ENCODE data around the gene CARNS1.

Gene CARNS1

DNA sequence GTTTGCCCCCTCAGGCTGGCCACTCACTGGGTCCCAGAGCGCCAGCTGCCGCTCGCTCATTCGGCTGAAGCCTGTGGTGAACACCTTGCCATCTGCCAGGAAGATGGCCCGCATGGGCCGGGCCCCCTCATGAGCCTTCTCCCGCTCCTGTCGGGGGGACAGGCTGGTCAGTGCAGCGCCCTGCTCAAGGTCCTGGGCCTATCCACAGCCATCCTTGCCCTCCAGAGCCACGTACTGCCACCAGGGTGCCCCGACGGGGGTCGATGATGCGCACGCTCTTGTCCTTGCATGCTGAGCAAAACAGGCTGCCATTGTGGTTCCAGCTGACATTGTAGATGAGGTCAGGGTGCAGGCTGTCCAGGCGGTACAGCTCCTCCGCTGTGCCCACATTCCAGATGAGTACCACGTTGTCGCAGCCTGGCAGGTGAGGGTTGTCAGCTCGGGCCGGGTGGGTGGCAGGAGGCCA, 25.7 kb downstream of the CARNS1 start:
- no peak for DNase-seq (ENCODE audit: low read depth)

DNA sequence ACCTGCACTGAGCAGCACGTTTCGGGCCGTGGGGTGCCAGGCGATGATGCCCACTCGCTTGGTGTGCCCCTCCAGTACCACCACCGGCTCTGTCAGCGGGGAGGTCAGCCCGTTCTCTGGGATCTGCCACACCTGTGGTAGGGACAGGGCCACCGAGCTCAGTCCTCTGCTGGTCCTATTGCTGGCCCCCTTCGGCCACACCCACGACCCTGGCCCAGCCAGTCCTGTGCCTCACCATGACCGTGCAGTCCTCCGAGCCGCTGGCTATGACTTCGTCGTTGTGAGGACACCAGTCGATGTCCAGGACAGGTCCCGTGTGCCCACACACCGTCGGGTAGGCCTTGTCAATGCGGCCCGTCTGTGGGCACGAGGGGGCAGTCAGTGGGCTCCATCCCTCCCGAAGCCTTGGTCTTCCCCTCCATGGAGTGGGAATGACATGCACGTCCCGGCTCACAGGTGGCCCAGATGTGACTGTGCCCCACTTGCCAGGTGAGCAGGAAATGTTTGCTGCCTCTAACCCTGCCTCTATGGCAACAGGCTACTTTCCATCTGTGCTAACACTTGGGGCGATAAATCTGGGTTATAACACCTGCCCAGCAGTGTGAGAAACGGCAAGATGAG, 26.4 kb downstream of the CARNS1 start:
- no peak for DNase-seq (ENCODE audit: low read depth)

DNA sequence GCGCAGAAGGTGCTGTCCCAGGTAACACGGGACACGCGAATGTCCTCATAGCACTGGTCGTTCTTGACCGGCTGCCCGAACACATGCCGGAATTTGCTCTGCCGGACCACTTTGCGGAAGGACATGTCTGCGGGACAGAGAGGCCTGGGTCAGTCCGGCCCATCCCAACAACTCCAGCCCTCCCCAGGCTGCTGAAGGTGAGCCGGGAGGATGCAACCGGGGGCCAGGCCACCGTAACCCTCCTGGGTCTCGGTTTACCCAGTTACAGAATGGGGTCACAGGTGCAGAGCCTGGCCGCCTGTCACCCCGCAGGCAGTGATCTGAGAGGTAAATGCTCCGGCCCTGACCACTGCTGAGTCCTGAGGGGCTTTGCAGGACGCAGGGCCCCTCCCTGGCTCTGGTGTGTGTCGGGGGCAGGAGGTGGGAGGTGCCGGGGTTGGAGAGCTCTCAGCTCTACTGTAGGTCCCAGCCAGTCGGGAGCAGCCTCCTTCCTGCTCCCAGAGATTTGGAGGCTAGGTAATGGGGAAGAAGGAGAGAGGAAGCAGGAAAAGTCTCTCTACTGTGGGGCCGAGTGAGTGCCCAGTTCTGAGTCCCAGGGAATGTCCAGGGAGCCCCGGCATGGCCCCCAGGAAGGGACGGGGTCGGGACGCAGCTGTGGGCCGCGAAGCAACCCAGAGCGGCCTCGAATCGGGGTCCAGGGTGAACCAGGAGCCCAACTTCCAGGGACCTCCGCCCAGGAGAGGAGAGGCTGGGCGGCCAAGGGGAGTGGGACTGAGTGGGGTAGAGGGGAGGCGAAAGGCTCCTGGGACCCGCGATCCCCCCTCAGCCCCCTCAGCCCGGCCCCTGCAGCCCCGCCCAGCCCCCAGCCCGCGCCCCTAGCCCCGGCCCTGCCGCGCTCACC, 27.3 kb downstream of the CARNS1 start:
- no peak for DNase-seq (ENCODE audit: low read depth)

DNA sequence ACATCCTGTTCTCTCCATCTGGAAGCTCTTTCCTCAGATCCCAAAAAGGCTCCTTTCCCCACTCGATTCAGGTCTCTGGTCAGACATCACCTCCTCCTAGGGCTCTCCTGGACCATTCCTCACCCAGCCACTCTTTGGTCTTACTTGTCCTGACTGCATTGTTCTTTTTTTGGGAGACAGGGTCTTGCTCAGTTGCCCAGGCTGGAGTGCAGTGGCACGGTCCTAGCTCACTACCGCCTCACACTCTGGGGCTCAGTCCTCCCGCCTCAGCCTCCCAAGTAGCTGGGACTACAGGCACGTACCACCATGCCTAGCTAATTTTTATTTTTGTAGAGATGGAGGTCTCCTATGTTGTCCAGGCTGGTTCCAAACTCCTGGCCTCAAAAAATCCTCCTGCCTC, 30.0 kb downstream of the CARNS1 start:
- no peak for DNase-seq (ENCODE audit: low read depth)

DNA sequence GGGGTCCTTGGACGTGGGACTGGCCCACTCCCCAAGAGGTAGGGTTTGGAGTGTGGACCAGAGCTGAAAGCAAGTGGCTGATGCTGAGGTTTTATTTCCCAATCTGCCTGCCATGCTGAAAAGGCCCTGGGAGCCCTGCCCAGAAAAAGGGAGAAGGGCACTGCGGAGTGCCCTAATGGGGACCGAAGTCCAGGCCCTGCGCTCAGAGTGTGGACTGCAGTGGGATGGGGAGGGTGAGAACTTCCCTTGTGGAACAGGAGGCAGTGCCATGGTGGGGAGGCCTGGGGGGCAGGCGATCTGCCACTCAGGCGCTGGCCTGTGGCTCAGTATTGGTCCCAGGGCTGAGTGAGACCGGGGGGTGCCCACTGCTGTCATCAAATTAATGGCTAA, 32.7 kb downstream of the CARNS1 start:
- DNase-seq (ENCODE audit: low read depth) = no peak

DNA sequence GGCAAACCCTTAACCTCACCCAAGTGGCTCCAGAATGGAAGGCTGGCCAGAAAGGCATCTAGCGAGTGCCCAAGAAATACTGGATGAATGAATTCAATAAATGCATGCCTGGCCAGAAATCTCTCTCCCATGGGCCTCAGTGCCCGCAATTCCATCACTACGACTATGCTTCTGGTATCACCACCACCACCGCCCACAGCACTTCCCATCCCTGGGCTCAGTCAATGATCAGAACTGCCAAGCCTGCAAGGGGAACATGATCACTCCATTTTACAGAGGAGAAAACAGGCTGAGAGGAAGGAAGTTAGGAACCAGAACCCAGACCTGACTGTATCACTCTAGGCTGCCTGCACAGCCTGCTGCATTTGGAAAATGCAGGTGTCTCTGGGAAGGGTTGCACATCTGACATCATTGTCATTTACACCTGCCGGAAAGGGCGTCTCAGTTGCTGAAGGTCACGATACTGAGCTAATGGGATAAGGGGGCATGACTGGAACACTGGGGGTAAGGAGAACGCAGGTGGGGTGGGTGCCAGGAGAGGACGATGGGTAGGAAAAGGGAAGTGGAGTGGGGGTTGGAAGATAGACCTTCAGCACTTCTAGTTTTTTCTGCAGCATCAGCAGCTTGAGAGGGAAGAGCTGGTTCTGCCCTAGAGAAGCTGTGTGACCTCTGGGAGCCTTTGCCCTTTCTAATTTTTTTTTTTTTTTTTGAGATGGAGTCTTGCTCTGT, 33.8 kb downstream of the CARNS1 start:
- DNase-seq (ENCODE audit: low read depth) = no peak

DNA sequence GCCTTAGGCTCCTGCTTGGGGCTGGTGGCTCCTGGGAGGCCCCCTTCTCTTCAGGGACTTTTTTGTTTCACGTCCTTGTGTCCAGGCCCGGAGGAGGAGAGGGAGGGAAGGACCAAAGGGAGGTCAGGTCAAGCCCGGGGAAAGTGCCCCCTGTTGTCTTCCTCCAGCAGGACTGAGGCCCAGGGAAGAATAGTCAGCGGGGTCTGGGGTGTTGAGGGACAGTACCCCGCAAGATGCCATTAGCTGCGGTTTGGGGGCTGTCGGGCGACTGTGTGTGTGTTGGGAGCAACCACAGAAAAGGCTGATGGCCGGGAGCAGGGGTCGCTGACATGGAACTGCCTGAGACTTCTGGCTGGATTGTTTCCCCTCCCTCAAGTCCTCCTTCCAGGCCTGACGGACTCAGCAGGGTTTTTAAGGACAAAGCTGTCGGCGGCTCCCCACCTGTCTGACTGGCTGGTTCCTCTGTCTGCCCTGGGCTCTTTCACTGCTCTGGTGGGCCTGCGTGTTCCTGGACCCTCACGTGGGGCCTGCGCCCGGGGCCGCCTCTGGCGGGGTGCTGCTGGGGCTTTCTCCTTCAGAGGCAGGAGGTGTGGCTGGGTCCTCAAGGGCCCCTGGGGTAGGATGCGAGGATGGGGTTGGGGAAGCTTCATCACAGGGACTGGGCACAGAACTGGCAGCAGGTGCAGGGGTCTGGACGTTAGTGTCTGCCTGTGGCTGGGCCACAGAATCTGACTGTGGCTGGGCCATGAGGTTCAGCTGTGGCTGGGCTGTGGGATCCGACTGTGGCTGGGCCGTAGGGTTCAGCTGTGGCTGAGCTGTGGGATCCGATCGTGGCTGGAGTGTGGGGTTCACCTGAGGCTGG, 35.5 kb downstream of the CARNS1 start:
- no peak for DNase-seq (ENCODE audit: low read depth)

DNA sequence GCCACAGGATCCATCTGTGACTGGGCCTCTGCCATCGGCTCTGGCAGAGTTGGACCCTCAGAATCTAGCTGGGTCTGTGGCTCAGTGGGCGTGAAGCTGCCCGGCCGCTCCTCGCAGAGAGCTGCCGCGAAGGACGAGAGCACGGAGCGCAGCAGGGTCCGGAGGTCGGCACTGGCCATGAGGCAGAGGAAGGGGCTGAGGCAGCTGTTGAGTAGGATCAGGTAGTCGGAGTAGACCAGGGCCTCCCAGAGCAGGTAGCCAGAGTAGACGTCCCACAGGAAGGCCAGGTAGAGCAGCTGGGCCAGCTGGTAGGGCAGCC, 36.1 kb downstream of the CARNS1 start:
- DNase-seq (ENCODE audit: low read depth) = no peak

DNA sequence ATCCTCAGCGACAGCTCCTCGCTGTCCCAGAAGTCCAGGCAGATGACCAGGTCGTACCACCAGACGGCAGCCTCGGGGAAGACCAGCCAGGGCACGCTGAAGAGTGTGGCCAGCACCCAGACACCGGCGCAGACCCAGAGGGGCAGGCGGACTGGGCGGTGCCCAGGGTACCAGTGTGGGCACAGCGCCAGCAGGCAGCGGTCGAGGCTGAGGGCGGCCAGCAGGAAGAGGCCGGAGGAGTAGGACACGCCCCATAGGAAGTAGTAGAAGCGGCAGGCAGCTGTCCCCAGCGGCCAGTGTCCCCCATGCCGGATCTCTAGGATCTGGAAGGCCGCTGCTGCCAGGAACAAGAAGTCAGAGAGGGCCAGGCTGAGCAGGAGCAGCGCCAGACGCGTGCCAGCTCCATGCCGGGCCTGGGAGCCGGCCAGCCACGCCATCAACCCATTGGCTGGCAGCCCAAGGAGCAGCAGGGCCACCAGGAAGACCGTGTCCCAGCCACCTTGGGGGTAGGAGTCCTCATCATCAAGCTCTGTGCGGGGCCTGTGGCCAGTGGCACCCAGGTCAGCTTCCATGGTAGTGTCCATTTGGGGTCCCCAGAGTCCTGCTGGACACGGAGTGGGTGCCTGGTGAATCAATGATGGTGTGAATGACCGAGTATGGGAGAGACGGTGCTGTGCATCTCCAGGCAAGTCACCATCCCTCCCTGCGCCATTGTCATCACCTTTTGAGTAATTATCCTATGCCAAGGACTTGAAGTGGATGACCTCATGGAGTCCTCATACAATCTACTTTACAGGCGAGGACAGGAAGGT, 36.9 kb downstream of the CARNS1 start, which contains the start of gene GPR152:
GPR152 (minus strand) TSS at position 589 of the 812 bp plus-strand sequence; CDS start at position 584, 5 bp downstream.
- DNase-seq (ENCODE audit: low read depth) = no peak

DNA sequence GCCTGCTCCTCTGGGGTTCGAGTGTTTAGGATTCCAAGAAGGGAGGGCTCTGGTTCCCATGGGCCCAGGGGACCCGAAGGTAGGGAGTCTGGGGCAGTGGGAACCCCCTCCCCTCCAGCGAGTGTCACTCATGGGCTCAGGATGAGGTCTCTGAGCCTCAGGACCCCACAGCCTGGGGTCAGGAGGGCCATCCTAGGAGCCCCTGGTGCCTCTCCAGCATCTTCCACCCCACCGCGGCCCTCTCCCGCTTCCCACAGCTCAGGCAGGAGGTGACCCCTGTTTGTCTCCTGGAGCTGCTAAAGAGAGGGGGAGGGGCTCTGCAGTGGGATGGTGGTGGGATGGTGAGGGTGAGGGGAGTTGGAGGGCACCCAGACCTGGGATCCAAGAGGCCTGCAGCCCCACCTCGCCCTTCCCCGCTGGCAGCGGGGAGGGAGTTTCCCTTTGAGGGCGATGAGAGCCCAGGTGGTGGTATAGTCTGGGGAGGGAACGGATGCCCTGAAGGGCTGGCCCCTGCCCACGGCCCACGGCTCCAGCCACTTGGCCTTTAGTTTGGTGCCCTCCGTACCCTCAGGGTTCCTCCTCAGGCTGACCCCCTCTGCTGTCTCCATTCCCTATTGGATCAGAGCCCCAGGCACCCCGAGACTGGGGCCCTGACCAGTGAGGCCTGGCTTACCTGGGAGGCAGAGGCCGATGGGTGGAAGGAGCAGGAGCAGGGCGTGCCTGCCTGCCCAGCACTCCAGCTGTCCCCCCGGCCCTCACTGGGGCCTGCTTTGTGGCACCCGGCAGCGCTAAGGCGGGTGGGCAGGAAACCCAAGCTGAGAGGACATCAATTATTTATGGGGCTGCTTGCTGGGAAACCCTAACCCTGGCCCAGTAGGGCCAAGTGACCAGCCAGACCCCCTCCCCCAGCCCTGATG, 38.6 kb downstream of the CARNS1 start:
- DNase-seq (ENCODE audit: low read depth) = no peak

DNA sequence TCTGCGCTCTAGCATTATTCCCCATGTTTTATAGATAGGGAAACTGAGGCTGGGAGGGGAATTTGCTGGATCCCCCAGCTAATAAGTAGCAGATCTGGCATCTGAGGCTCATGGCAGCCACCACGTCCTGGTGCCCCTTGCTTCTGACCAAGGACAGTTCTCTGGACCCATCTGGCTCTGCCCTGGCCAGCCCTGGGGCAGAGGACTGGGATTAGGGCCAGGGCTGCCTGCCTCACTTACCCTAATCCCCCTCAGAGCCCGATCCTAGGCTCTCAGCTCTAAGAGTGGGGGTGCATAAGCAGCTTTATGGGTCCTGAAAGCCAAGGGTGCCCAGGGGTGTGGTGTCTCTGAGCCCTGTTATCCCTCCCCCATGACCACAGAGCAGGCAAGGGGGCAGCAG, 39.6 kb downstream of the CARNS1 start, which contains the start of gene CABP4:
CABP4 (plus strand) TSS at position 301 of the 400 bp plus-strand sequence; CDS start at position 371, 70 bp downstream.
- DNase-seq (ENCODE audit: low read depth) = no peak

DNA sequence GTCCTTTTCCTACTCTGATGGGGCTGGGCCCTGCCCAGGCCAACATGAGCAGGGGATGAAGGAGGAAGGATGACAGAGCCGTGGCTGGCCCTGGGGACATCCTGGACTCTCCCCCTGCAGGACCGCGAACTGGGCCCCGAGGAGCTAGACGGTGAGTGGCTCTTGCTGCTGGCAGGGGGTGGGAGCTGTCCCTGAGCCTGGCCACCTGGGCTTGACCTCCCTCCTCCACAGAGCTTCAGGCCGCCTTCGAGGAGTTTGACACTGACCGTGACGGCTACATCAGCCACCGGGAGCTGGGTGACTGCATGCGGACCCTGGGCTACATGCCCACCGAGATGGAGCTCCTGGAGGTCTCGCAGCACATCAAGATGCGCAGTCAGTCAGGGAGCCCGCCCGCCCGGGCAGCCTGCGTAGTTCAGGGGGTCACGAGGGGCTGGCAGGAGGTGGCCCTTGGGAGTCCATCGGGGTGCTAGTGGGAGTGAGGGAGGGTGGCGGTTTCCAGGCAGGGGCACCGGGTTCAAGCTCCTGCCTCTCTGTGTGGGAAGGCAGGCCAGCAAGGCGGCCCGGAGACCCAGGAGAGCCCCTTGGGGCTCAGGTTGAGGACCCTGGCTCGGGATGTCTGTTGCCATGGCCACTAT, 40.7 kb downstream of the CARNS1 start:
- no peak for DNase-seq (ENCODE audit: low read depth)

DNA sequence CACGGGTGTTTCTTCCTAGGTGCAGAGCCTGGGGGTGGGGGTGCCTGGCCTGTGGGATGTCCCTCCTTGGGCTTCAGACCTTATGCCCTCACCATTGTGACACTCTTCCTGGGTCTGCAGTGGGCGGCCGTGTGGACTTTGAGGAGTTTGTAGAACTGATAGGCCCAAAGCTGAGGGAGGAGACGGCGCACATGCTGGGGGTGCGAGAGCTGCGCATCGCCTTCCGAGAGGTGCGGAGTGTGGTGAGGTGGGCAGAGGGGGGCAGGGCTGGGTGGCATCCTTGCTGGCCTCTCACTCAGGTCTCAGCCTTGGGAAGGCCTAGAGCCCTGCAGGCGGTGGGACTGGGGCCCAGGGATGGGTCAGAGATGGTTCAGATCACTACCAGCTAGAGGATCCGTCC, 42.0 kb downstream of the CARNS1 start:
- DNase-seq (ENCODE audit: low read depth) = no peak

DNA sequence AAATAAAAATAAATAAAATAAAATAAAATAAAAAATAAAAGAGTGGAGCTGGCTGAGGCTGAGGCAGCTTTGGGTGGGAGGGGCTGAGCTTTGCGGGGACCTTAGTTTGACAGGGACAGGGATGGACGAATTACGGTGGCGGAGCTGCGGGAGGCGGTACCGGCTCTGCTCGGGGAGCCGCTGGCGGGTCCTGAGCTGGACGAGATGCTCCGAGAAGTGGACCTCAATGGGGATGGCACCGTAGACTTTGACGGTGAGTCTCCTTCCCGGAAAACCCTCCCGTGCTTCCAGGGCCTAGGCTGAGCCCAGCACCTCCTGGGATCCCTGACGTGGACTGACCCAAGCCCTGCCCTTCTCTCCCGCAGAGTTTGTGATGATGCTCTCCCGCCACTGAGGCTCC, 42.8 kb downstream of the CARNS1 start:
- DNase-seq (ENCODE audit: low read depth) = no peak

DNA sequence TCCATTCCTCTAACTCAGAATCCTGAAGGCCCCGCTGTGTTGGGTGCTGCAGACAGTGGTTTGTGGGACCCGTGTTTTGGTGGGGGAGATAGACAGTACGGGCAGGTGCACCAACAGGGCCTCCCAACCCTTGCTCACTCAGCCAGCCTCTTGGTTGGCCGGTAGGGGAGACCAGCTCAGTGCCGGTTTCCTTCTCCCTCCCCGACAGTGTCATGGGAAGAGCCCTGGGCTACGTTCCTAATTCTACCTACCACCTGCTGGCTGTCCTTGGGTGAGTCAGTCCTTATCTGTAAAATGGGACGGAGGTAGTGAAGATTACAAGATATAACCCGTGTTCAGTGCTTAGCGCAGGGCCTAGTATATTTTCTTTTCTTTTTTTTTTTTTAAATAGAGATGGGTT, 47.7 kb downstream of the CARNS1 start:
- no peak for DNase-seq (ENCODE audit: low read depth)

DNA sequence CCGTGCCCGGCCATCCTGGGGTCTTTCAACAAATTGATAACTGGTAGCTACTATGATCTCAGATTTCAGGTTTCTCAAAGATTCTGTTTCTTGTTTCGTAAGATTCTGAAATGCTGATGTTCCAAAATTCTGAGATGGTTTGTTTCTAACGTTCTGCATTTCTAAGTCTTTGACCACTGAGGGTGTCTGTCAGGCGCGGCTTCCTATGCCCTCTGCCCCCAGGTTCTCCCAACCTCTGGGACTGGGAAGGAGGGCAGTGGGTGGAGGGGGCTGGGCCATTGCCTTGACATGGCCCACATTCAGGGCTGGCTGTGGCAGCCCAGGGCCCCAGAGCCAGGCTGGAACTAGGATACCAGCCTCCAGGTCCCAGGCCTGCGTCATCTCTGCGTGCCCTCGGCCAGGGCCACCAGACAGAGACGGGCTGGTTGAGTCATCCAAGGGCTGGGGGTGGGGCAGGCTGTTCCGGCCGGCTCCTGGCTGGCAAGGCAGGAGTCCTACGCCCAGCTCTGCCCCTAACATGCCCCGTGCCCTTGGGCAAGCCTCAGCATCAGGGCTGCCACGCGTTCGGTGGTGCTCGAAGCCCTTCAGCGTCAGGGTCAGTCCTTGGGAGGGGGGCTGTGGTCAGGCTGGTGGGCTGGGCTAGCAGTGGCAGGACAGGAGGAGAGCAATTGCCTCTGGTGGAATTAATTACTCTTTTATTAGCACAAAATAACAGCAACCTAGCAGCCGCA, 48.4 kb downstream of the CARNS1 start:
- DNase-seq (ENCODE audit: low read depth) = no peak

DNA sequence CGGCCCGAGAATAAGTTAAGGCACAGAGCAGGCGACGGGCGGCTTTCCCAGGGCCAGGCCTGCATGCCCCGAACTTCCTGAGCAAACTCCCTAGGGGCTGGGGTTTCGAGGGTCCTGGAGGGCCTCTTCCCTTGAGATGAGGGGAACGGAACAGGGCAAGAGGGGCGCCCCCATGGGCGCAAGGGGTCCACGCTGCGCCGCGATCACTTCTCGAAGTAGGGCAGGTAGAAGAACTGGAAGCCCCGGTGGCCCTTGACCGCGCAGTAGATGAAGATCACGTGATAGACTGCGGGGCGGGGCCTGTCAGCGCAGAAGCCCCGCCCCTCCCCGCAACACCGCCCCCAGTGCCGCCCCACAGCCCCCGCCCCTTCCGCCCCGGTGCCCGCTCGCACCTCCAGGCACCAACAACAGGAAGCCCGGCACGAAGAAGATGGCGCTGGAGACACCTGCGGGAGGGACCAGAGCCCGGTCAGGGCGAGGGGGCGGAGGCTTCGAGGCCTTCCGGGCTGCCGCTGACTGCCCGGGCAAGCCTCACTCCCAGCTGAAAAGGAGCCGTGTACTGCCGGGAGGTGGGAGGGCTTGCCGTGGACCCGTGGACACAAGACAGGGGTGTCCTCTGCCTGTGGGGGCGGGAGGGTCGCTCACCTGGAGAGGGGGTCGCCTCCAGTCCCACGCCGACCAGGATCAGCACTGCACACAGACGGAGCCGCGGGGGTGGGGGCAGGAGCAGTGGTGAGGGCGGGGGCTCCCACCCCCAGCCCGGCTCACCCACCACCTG, 49.1 kb downstream of the CARNS1 start:
- peak; percentile 87 for DNase-seq (ENCODE audit: low read depth)

DNA sequence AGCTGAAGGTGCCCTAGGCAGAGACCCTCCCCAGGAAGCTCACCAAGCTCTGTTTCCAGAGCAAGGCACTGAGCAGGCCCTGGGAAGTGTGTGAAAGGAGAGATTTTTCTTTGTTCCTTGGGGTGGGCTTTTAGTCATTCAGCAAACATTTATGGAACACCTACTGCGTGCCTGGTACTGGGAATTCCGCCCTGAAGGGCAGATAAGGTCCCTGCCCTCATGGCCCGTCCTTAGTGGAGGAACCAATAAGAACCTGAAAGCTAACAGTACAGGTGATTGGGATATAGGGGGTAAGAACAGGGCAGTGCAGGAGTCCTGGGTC, 49.7 kb downstream of the CARNS1 start:
- DNase-seq (ENCODE audit: low read depth) = no peak

Measured in stimulated activated CD4-positive, alpha-beta T cell treated with anti-CD3 and anti-CD28 coated beads, Interleukin-2, amount 100 ng/mL, for 4 hours (primary cell).